ENCODE data around the gene GRK7.
A peak's percentile ranks its signal among the peaks of the same experiment; 100 is the strongest.

The GRK7 gene

GRCh38 chr3:141737678-141738021 lies 25.6 kb upstream of the GRK7 start:
- TF ChIP-seq CTCF (IDR thresholded peaks at IDR 0.05; ENCODE audit: borderline replicate concordance, insufficient read depth, low read depth, low read length) = no peak
- H3K4me3 ChIP-seq (ENCODE audit: low read depth, low read length) = no peak overlapping the region

- peak; percentile 95 for TF ChIP-seq CTCF (IDR thresholded peaks at IDR 0.05; ENCODE audit: borderline replicate concordance, insufficient read depth, low read depth, low read length)
- H3K4me3 ChIP-seq (ENCODE audit: low read depth, low read length) = peak within 1 kb of the TSS; percentile 91
Measured at GRCh38 chr3:141738022-141738890, 25.0 kb upstream of the GRK7 start, which contains the start of gene RNF7. TSS of gene RNF7 (plus strand) at chr3:141738298. CDS start at chr3:141738342, 44 bp downstream.

- peak overlapping the region; percentile 91 for H3K4me3 ChIP-seq (ENCODE audit: low read depth, low read length)
- no peak for TF ChIP-seq CTCF (IDR thresholded peaks at IDR 0.05; ENCODE audit: borderline replicate concordance, insufficient read depth, low read depth, low read length)
Measured at GRCh38 chr3:141738891-141739363, 24.3 kb upstream of the GRK7 start.

GRCh38 chr3:141739731-141740130 lies 23.5 kb upstream of the GRK7 start:
- TF ChIP-seq CTCF (IDR thresholded peaks at IDR 0.05; ENCODE audit: borderline replicate concordance, insufficient read depth, low read depth, low read length) = no peak
- H3K4me3 ChIP-seq (ENCODE audit: low read depth, low read length) = peak overlapping the region; percentile 91

- no peak for TF ChIP-seq CTCF (IDR thresholded peaks at IDR 0.05; ENCODE audit: borderline replicate concordance, insufficient read depth, low read depth, low read length)
- H3K4me3 ChIP-seq (ENCODE audit: low read depth, low read length) = no peak overlapping the region
Measured at GRCh38 chr3:141740349-141740748, 22.9 kb upstream of the GRK7 start.

GRCh38 chr3:141743305-141743704 lies 19.9 kb upstream of the GRK7 start:
- TF ChIP-seq CTCF (IDR thresholded peaks at IDR 0.05; ENCODE audit: borderline replicate concordance, insufficient read depth, low read depth, low read length) = no peak
- no peak overlapping the region for H3K4me3 ChIP-seq (ENCODE audit: low read depth, low read length)

- H3K4me3 ChIP-seq (ENCODE audit: low read depth, low read length) = no peak overlapping the region
- TF ChIP-seq CTCF (IDR thresholded peaks at IDR 0.05; ENCODE audit: borderline replicate concordance, insufficient read depth, low read depth, low read length) = no peak
Measured at GRCh38 chr3:141746962-141747361, 16.2 kb upstream of the GRK7 start.

Data from GM12875 (cell line).